IMR-90 (cell line): ENCODE data around the gene VEGFA. TPM values are rescaled to one million over a fixed set of nuclear protein-coding genes. Genes with fewer than 3 reads are reported as not detected.

Source experiments
- ATAC-seq: fragments of 200-7000 bp; cut with Tn5 transposase; 2 replicates; pipeline ENCODE4 v1.9.1; 2020; ENCODE audit warnings: low read depth, mild to moderate bottlenecking, moderate library complexity
- BruUV-seq: library from RNA; stranded (reverse); fragments of 400-500 nt; replicated peaks from 2 replicates; lab custom pipeline; 2021; lab: Mats Ljungman, UMichigan
- CTCF ChIA-PET: fragments of 300-600 bp; formaldehyde crosslinking; extraction: SDS; loops from one replicate; lab custom pipeline; 2021; ENCODE audit warnings: antibody characterized with exemption; lab: Yijun Ruan, JAX
- POLR2A ChIA-PET: fragments of 300-600 bp; sonication (Branson Sonifier 250); formaldehyde crosslinking; loops from one replicate; lab custom pipeline; 2022; ENCODE audit warnings: antibody characterized with exemption; ENCODE audit not compliant: unreplicated experiment; lab: Charles Lee
- DNase-seq: peaks from one replicate; pipeline ENCODE4 v3.0.0; 2013
- H2AFZ ChIP-seq: replicated peaks from 2 replicates; pipeline ENCODE3; 2013; ENCODE audit warnings: low read length, mild to moderate bottlenecking; ENCODE audit not compliant: poor library complexity
- H2AK5ac ChIP-seq: 2 replicates; pipeline ENCODE4 v1.6.1; 2013; ENCODE audit warnings: low read depth, low read length, inconsistent platforms
- H2AK9ac ChIP-seq: replicated peaks from 2 replicates; pipeline ENCODE3; 2013; ENCODE audit warnings: mild to moderate bottlenecking, low read depth, low read length, moderate library complexity; ENCODE audit not compliant: poor library complexity
- H2BK120ac ChIP-seq: 2 replicates; pipeline ENCODE4 v1.6.1; 2013; ENCODE audit warnings: low read depth, low read length, inconsistent platforms
- H2BK15ac ChIP-seq: 3 replicates; pipeline ENCODE4 v1.6.1; 2013; ENCODE audit warnings: low read depth, low read length, inconsistent platforms
- H2BK20ac ChIP-seq: 2 replicates; pipeline ENCODE4 v1.6.1; 2013; ENCODE audit warnings: low read depth, mild to moderate bottlenecking, inconsistent platforms, low read length, moderate library complexity
- H2BK5ac ChIP-seq: 2 replicates; pipeline ENCODE4 v1.6.1; 2013; ENCODE audit warnings: mild to moderate bottlenecking, low read depth, low read length, inconsistent platforms; ENCODE audit not compliant: poor library complexity, severe bottlenecking
- H3K14ac ChIP-seq: replicated peaks from 2 replicates; pipeline ENCODE4 v1.6.1; 2013; ENCODE audit warnings: low read depth, low read length, inconsistent platforms
- H3K18ac ChIP-seq: 2 replicates; pipeline ENCODE4 v1.6.1; 2013; ENCODE audit warnings: low read depth, low read length, control low read depth
- H3K23ac ChIP-seq: 2 replicates; pipeline ENCODE4 v1.6.1; 2013; ENCODE audit warnings: low read depth, low read length, inconsistent platforms
- H3K27ac ChIP-seq: 2 replicates; pipeline ENCODE4 v1.5.1; 2013; ENCODE audit warnings: mild to moderate bottlenecking, control low read depth, low read length; ENCODE audit not compliant: insufficient read depth
- H3K27me3 ChIP-seq: 2 replicates; pipeline ENCODE4 v1.6.1; 2013; ENCODE audit warnings: low read length; ENCODE audit not compliant: control insufficient read depth, insufficient read depth
- H3K36me3 ChIP-seq: 2 replicates; pipeline ENCODE4 v1.6.1; 2013; ENCODE audit warnings: low read length, mixed read lengths; ENCODE audit not compliant: control insufficient read depth, insufficient read depth
- H3K4ac ChIP-seq: 2 replicates; pipeline ENCODE4 v1.6.1; 2013; ENCODE audit warnings: low read depth, low read length, inconsistent platforms
- H3K4me1 ChIP-seq: 2 replicates; pipeline ENCODE4 v1.6.1; 2013; ENCODE audit warnings: low read length, mixed read lengths; ENCODE audit not compliant: control insufficient read depth, insufficient read depth
- H3K4me2 ChIP-seq: 2 replicates; pipeline ENCODE4 v1.6.1; 2013; ENCODE audit warnings: low read depth, mild to moderate bottlenecking, control low read depth, low read length, moderate library complexity
- H3K4me3 ChIP-seq: 2 replicates; pipeline ENCODE4 v1.5.1; 2013; ENCODE audit warnings: low read depth, mild to moderate bottlenecking, control low read depth, low read length, moderate library complexity; ENCODE audit not compliant: insufficient read depth
- H3K56ac ChIP-seq: 2 replicates; pipeline ENCODE4 v1.6.1; 2013; ENCODE audit warnings: low read length, inconsistent platforms; ENCODE audit not compliant: insufficient read depth; ENCODE audit errors: extremely low read depth
- H3K79me1 ChIP-seq, 2 experiments: 2 replicates each; pipeline ENCODE4 v1.6.1; 2013; ENCODE audit warnings: low read length in 2 of 2, inconsistent platforms in 1 of 2, low read depth in 1 of 2
- H3K9ac ChIP-seq: 2 replicates; pipeline ENCODE4 v1.6.1; 2013; ENCODE audit warnings: low read depth, low read length, control low read depth
- H3K9me1 ChIP-seq: 2 replicates; pipeline ENCODE4 v1.6.1; 2013; ENCODE audit warnings: low read length, inconsistent platforms; ENCODE audit not compliant: insufficient read depth
- H3K9me3 ChIP-seq: 2 replicates; pipeline ENCODE4 v1.6.1; 2013; ENCODE audit warnings: low read length; ENCODE audit not compliant: control insufficient read depth, insufficient read depth
- H4K20me1 ChIP-seq: 2 replicates; pipeline ENCODE4 v1.6.1; 2013; ENCODE audit warnings: low read length, inconsistent platforms; ENCODE audit not compliant: insufficient read depth
- H4K5ac ChIP-seq: 2 replicates; pipeline ENCODE4 v1.6.1; 2013; ENCODE audit warnings: mild to moderate bottlenecking, low read depth, low read length, control low read depth
- H4K8ac ChIP-seq, 2 experiments: 2 replicates each; pipeline ENCODE4 v1.6.1; 2013; ENCODE audit warnings: low read depth in 2 of 2, low read length in 2 of 2, control low read depth in 1 of 2, inconsistent platforms in 1 of 2
- H4K91ac ChIP-seq: 2 replicates; pipeline ENCODE4 v1.6.1; 2013; ENCODE audit warnings: low read depth, low read length, inconsistent platforms; ENCODE audit not compliant: insufficient read depth
- BHLHE40 ChIP-seq: fragments of 150-350 bp; IDR thresholded peaks from 2 replicates; pipeline ENCODE4 v1.6.1; 2016; ENCODE audit warnings: mild to moderate bottlenecking, low read depth, low read length
- CEBPB ChIP-seq: IDR thresholded peaks from 2 replicates; pipeline ENCODE4 v1.6.1; 2012; ENCODE audit warnings: low read depth, low read length, improper control_type of control experiment
- ELK1 ChIP-seq: fragments of 150-350 bp; IDR thresholded peaks from 2 replicates; pipeline ENCODE4 v1.6.1; 2016; ENCODE audit warnings: low read depth, mild to moderate bottlenecking, low read length, moderate library complexity, borderline replicate concordance
- FOS ChIP-seq: fragments of 150-350 bp; IDR thresholded peaks from 2 replicates; pipeline ENCODE4 v1.6.1; 2016; ENCODE audit warnings: low read depth, low read length
- MAZ ChIP-seq: IDR thresholded peaks from 2 replicates; pipeline ENCODE4 v1.6.1; 2012; ENCODE audit warnings: low read depth, mild to moderate bottlenecking, low read length, improper control_type of control experiment, moderate library complexity, borderline replicate concordance
- MXI1 ChIP-seq: IDR thresholded peaks from 2 replicates; pipeline ENCODE4 v1.6.1; 2012; ENCODE audit warnings: low read depth, mild to moderate bottlenecking, low read length, moderate library complexity, borderline replicate concordance
- NFE2L2 ChIP-seq: fragments of 150-350 bp; IDR thresholded peaks from 2 replicates; pipeline ENCODE4 v1.6.1; 2016; ENCODE audit warnings: low read depth, mild to moderate bottlenecking, low read length
- POLR2A ChIP-seq: IDR thresholded peaks from 2 replicates; pipeline ENCODE4 v1.6.1; 2012; ENCODE audit warnings: mild to moderate bottlenecking, low read depth, low read length
- RAD21 ChIP-seq: IDR thresholded peaks from 2 replicates; pipeline ENCODE4 v1.6.1; 2012; ENCODE audit warnings: low read length, improper control_type of control experiment
- RFX5 ChIP-seq: IDR thresholded peaks from 2 replicates; pipeline ENCODE4 v1.8.0; 2012; ENCODE audit warnings: low read depth, mild to moderate bottlenecking, low read length, moderate library complexity
- WGBS, 2 experiments: methylation state at CpG; one replicate each; pipeline versions ENCODE4 v1.1.5 to v1.1.7; 2013; ENCODE audit warnings: missing lambda C conversion rate in 2 of 2; ENCODE audit not compliant: insufficient read length in 1 of 2; ENCODE audit errors: extremely low coverage in 2 of 2; 5-methylcytosine and 5-hydroxymethylcytosine counted together
- dilution Hi-C: fragments of 300-500 bp; cut with HindIII; formaldehyde crosslinking; loops from one replicate; pipeline ENCODE4 v1.14.3; 2018; ENCODE audit warnings: low sequenced_read_pairs; ENCODE audit not compliant: unreplicated experiment
- in situ Hi-C: fragments of 300-500 bp; cut with MboI; formaldehyde crosslinking; loops from 3 replicates; pipeline ENCODE4 v1.14.3; 2019; ENCODE audit warnings: low sequenced_read_pairs, inconsistent platforms, mixed read lengths
- intact Hi-C: fragments of 100-400 bp; cut with micrococcal nuclease; formaldehyde crosslinking; loops from 2 replicates; pipeline ENCODE4 v1.10.0; 2022
- polyA plus RNA-seq, 3 experiments: library from polyadenylated mRNA; depleted of rRNA; stranded (reverse); fragments of >200 nt; gene quantifications; 2 replicates each; pipeline ENCODE4 v1.2.3, GENCODE V29; 2012; ENCODE audit warnings: low replicate concordance in 1 of 3
- total RNA-seq: library from RNA; depleted of rRNA; stranded (reverse); fragments of >200 nt; gene quantifications from 2 replicates; pipeline ENCODE4 v1.2.3, GENCODE V29; 2012
- TF ChIP-seq, protein P1 (sequence below): conservative IDR thresholded peaks from 2 replicates; pipeline ENCODE4 v1.5.1; 2012; ENCODE audit warnings: mild to moderate bottlenecking, low read depth, low read length, improper control_type of control experiment
- TF ChIP-seq, protein P2 (sequence below): fragments of 150-350 bp; IDR thresholded peaks from 2 replicates; pipeline ENCODE4 v1.6.1; 2017; ENCODE audit warnings: mild to moderate bottlenecking, antibody characterized with exemption, low read length, low read depth

The VEGFA gene
- total and polyA plus RNA-seq, 2 of the 4 experiments (the other 2 are of a cell fraction), result 190 to 234 TPM

DNA sequence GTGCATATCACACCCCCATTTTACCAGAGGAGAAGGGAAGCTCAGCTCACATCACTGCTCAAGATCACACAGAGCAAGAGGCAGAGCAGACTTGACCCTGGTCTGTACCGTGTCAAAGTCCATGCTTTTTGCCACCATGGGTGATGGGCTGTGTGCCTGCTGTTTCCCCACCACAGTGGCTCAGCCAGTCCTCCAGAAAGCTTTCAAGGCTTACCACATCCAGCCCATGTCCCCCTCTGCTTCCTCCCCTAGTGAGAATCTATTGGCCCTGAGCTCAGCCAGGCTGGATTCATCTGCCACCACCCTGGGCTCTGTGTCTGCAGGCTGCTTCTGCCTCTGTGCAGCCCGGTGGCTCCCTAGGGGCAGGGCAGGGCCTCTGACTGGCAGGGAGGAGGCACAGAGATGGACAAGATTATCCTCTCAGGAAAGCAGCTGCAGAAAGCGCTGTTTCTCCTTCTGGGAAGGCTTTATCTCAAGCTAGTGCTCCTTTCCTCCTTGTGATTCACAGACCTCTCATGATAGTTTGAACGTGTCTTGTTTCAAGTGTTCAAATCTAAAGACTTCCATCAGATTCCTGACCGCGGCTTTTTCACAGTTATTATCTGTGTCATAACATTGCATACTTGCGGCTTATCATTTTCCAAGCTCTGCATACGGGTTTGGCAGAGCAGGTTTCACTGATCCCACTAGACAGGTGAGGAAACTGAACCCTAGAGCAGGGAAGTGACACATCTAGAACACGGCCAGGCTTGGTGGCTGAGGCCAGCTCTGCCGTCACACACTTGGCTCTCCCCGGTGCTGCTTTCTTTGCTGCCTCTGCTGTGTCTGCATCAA is 37.4 kb downstream of the VEGFA start (continued):
- TF ChIP-seq RFX5 (no peak), CEBPB (no peak), MAZ (no peak)

- ChIA-PET CTCF (interaction anchor here (1.3 kb wide), 1 partner anchor 20 kb away, joined by 3 read pairs; no protein-coding TSS in a partner anchor), POLR2A (no interaction called here)
- H2AK5ac ChIP-seq, result no peak overlapping the region
- DNase-seq, result no peak
- H3K36me3 ChIP-seq, result no peaks in the 10 kb centered on the region
- peaks cover 2% of the 10 kb centered on the region; the same call in 1 of the 2 replicates for H3K9me1 ChIP-seq
- H4K5ac ChIP-seq, result no peak overlapping the region
- no peak overlapping the region for H3K23ac ChIP-seq
- H3K4ac ChIP-seq, result no peak overlapping the region
- no peak for ATAC-seq
- H3K18ac ChIP-seq, result no peak overlapping the region
- 0 out of 2 replicates have a peak, but pooled peaks cover 2% of the 10 kb centered on the region for H3K27me3 ChIP-seq
- no peak overlapping the region for H2AK9ac ChIP-seq
- H4K20me1 ChIP-seq, result no peaks in the 10 kb centered on the region
- H3K4me1 ChIP-seq, result peaks cover 16% of the 10 kb centered on the region
- BruUV-seq, result no TSS peak
- H3K9ac ChIP-seq, result no peak overlapping the region
- H3K56ac ChIP-seq, result no peak overlapping the region
- H2BK5ac ChIP-seq, result no peak overlapping the region
- dilution Hi-C loops (no loop called here), intact Hi-C loops (no loop called here), in situ Hi-C loops (no loop called here)
- no peak overlapping the region for H4K8ac ChIP-seq
- WGBS, 2 experiments, result no CpG with 5 or more reads among the region's 7 CpGs
- no peak overlapping the region for H3K4me2 ChIP-seq
- H2BK120ac ChIP-seq, result no peak overlapping the region
- H2AFZ ChIP-seq, result no peak overlapping the region
- no peak overlapping the region for H2BK15ac ChIP-seq
- H3K14ac ChIP-seq, result no peak overlapping the region
- H3K27ac ChIP-seq, result no peak overlapping the region
- no peaks in the 10 kb centered on the region for H3K9me3 ChIP-seq
- no peak overlapping the region for H3K4me3 ChIP-seq
- no peak overlapping the region for H2BK20ac ChIP-seq
- H4K91ac ChIP-seq, result no peak overlapping the region
- no peaks in the 10 kb centered on the region for H3K79me1 ChIP-seq
- TF ChIP-seq FOS, result no peak
- TF ChIP-seq, protein P1, sequence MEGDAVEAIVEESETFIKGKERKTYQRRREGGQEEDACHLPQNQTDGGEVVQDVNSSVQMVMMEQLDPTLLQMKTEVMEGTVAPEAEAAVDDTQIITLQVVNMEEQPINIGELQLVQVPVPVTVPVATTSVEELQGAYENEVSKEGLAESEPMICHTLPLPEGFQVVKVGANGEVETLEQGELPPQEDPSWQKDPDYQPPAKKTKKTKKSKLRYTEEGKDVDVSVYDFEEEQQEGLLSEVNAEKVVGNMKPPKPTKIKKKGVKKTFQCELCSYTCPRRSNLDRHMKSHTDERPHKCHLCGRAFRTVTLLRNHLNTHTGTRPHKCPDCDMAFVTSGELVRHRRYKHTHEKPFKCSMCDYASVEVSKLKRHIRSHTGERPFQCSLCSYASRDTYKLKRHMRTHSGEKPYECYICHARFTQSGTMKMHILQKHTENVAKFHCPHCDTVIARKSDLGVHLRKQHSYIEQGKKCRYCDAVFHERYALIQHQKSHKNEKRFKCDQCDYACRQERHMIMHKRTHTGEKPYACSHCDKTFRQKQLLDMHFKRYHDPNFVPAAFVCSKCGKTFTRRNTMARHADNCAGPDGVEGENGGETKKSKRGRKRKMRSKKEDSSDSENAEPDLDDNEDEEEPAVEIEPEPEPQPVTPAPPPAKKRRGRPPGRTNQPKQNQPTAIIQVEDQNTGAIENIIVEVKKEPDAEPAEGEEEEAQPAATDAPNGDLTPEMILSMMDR, result no peak
- TF ChIP-seq NFE2L2, result no peak
- TF ChIP-seq BHLHE40, result no peak
- TF ChIP-seq RAD21, result no peak
- TF ChIP-seq ELK1, result no peak
- TF ChIP-seq, protein P2, sequence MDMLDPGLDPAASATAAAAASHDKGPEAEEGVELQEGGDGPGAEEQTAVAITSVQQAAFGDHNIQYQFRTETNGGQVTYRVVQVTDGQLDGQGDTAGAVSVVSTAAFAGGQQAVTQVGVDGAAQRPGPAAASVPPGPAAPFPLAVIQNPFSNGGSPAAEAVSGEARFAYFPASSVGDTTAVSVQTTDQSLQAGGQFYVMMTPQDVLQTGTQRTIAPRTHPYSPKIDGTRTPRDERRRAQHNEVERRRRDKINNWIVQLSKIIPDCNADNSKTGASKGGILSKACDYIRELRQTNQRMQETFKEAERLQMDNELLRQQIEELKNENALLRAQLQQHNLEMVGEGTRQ, result no peak
- no peak for TF ChIP-seq POLR2A
- no peak for TF ChIP-seq RFX5
- no peak for TF ChIP-seq CEBPB
- TF ChIP-seq MXI1, result no peak
- no peak for TF ChIP-seq MAZ
Measured at GRCh38 chr6:43808412-43808811, 38.4 kb downstream of the VEGFA start.
